Measurements from ENCODE around the gene MAPKAP1.

GRCh38 chr9:125421166-125421565 lies 285.8 kb downstream of the MAPKAP1 start:
- TF ChIP-seq L3MBTL2 (IDR thresholded peaks at IDR 0.05) (no peak), CREB1 (IDR thresholded peaks at IDR 0.05) (no peak), CREB1 (CRISPR knock-in tag; IDR thresholded peaks at IDR 0.05) (no peak), USF1 (CRISPR knock-in tag; IDR thresholded peaks at IDR 0.05) (no peak), FOXA1 (IDR thresholded peaks at IDR 0.05; ENCODE audit: borderline replicate concordance) (no peak), CTCF (IDR thresholded peaks at IDR 0.05 in 2 of 3, conservative IDR thresholded peaks at IDR 0.05 in 1 of 3; ENCODE audit: insufficient read depth in 2 of 3, low read depth in 1 of 3, low read length in 3 of 3) (no peak), POLR2A (conservative IDR thresholded peaks at IDR 0.05) (no peak), BRD9 (IDR thresholded peaks at IDR 0.05; ENCODE audit: low read depth, partially characterized antibody) (no peak), PRDM10 (IDR thresholded peaks at IDR 0.05; ENCODE audit: partially characterized antibody) (no peak), ATF6 (CRISPR knock-in tag; IDR thresholded peaks at IDR 0.05) (no peak), E4F1 (CRISPR knock-in tag; IDR thresholded peaks at IDR 0.05; ENCODE audit: borderline replicate concordance) (no peak)

Data from K562 (cell line).